Activated CD4-positive, alpha-beta T cell treated with anti-CD3 and anti-CD28 coated beads, Interleukin-2, amount 50 U/mL, for 48 hours (primary cell): ENCODE results near the gene RAB31.

Source experiments
- DNase-seq, 2 experiments: peaks; one replicate each; pipeline ENCODE4 v3.0.0-alpha.2; 2020

Gene RAB31

GRCh38 chr18:9694952-9695495 lies 13.1 kb upstream of the RAB31 start:
- DNase-seq: no peak

- DNase-seq: no peak
Observed at GRCh38 chr18:9695605-9696004, 12.5 kb upstream of the RAB31 start.

GRCh38 chr18:9696112-9696511 lies 12.0 kb upstream of the RAB31 start:
- DNase-seq: no peak

- DNase-seq: no peak
Observed at GRCh38 chr18:9696701-9697100, 11.4 kb upstream of the RAB31 start.

GRCh38 chr18:9697121-9697520 lies 11.0 kb upstream of the RAB31 start:
- DNase-seq: no peak

GRCh38 chr18:9698497-9698896 lies 9.6 kb upstream of the RAB31 start:
- no peak for DNase-seq

- DNase-seq: no peak
Observed at GRCh38 chr18:9700261-9700796, 7.8 kb upstream of the RAB31 start.

- peak; percentile 31 to 52 for DNase-seq
Observed at GRCh38 chr18:9701609-9702349, 6.3 kb upstream of the RAB31 start.

GRCh38 chr18:9704233-9705118 lies 3.6 kb upstream of the RAB31 start:
- no peak for DNase-seq

GRCh38 chr18:9705183-9705829 lies 2.8 kb upstream of the RAB31 start:
- DNase-seq: no peak

- DNase-seq: no peak
Observed at GRCh38 chr18:9706081-9706935, 1.8 kb upstream of the RAB31 start.

- DNase-seq: no peak
Observed at GRCh38 chr18:9707381-9708056, 582 bp upstream of the RAB31 start.

GRCh38 chr18:9708434-9709303 lies 568 bp downstream of the RAB31 start:
- peak in 1 of 2 experiments; percentile 8 for DNase-seq

GRCh38 chr18:9709304-9709877 lies 1.3 kb downstream of the RAB31 start:
- no peak for DNase-seq

- no peak for DNase-seq
Observed at GRCh38 chr18:9710037-9710436, 1.9 kb downstream of the RAB31 start.

- no peak for DNase-seq
Observed at GRCh38 chr18:9711361-9712129, 3.4 kb downstream of the RAB31 start.

GRCh38 chr18:9712130-9712577 lies 4.1 kb downstream of the RAB31 start:
- no peak for DNase-seq

- DNase-seq: no peak
Observed at GRCh38 chr18:9712611-9713010, 4.5 kb downstream of the RAB31 start.
